NCI-H524 treated with DMSO at 0.1 percent for 48 hours (cell line): Measurements from ENCODE around the gene DPEP2.
"Not testable (repeated sequence)": the region's sequence is repeated elsewhere in the genome, so short reads cannot be mapped to it uniquely, and the experiment has no call there.

ENCODE experiments used
- DNase-seq: peaks from one replicate; lab custom pipeline; 2025; lab: John Stamatoyannopoulos, UW

Gene DPEP2

GRCh38 chr16:68005211-68005610 is 5.9 kb upstream of the DPEP2 start:
- no peak for DNase-seq

- DNase-seq: no peak
Measured at GRCh38 chr16:68003031-68003430, 3.7 kb upstream of the DPEP2 start.

GRCh38 chr16:68000450-68000849 is 1.2 kb upstream of the DPEP2 start:
- no peak for DNase-seq

GRCh38 chr16:67999985-68000384 is 701 bp upstream of the DPEP2 start:
- DNase-seq: no peak

- DNase-seq: not testable (repeated sequence)
Measured at GRCh38 chr16:67998231-67998778, 979 bp downstream of the DPEP2 start.

GRCh38 chr16:67996666-67997065 is 2.6 kb downstream of the DPEP2 start:
- DNase-seq: no peak

- DNase-seq: no peak
Measured at GRCh38 chr16:67995423-67995822, 3.9 kb downstream of the DPEP2 start.

GRCh38 chr16:67994040-67994408 is 5.3 kb downstream of the DPEP2 start:
- not testable (repeated sequence) for DNase-seq

- peak; percentile 24 for DNase-seq
Measured at GRCh38 chr16:67993207-67994039, 5.9 kb downstream of the DPEP2 start.

- no peak for DNase-seq
Measured at GRCh38 chr16:67992661-67993206, 6.5 kb downstream of the DPEP2 start.

GRCh38 chr16:67990018-67990386 is 9.3 kb downstream of the DPEP2 start:
- no peak for DNase-seq

GRCh38 chr16:67989322-67990017 is 9.8 kb downstream of the DPEP2 start:
- DNase-seq: no peak

- no peak for DNase-seq
Measured at GRCh38 chr16:67988675-67989074, 10.6 kb downstream of the DPEP2 start.

GRCh38 chr16:67987460-67988160 is 11.7 kb downstream of the DPEP2 start:
- DNase-seq: no peak

GRCh38 chr16:67986949-67987348 is 12.3 kb downstream of the DPEP2 start:
- DNase-seq: no peak

- no peak for DNase-seq
Measured at GRCh38 chr16:67982011-67982696, 17.1 kb downstream of the DPEP2 start.

GRCh38 chr16:67979955-67980678 is 19.2 kb downstream of the DPEP2 start, which contains the start of gene DPEP3:
TSS of gene DPEP3 (minus strand) at chr16:67980499. CDS start at chr16:67980380, 119 bp downstream.
- no peak for DNase-seq

- DNase-seq: no peak
Measured at GRCh38 chr16:67977469-67978227, 21.6 kb downstream of the DPEP2 start.

- no peak for DNase-seq
Measured at GRCh38 chr16:67977005-67977404, 22.3 kb downstream of the DPEP2 start.

- no peak for DNase-seq
Measured at GRCh38 chr16:67976205-67976604, 23.1 kb downstream of the DPEP2 start.
